GM21619 (cell line): Measurements from ENCODE around the gene SRGAP2C.
"Not testable (repeated sequence)": the region's sequence is repeated elsewhere in the genome, so short reads cannot be mapped to it uniquely, and the experiment has no call there.

Experiments used
- ATAC-seq: cut with Tn5 transposase; IDR thresholded peaks from one replicate; pipeline ENCODE4 v1.9.1; 2021; ENCODE audit not compliant: unreplicated experiment

The SRGAP2C gene

DNA sequence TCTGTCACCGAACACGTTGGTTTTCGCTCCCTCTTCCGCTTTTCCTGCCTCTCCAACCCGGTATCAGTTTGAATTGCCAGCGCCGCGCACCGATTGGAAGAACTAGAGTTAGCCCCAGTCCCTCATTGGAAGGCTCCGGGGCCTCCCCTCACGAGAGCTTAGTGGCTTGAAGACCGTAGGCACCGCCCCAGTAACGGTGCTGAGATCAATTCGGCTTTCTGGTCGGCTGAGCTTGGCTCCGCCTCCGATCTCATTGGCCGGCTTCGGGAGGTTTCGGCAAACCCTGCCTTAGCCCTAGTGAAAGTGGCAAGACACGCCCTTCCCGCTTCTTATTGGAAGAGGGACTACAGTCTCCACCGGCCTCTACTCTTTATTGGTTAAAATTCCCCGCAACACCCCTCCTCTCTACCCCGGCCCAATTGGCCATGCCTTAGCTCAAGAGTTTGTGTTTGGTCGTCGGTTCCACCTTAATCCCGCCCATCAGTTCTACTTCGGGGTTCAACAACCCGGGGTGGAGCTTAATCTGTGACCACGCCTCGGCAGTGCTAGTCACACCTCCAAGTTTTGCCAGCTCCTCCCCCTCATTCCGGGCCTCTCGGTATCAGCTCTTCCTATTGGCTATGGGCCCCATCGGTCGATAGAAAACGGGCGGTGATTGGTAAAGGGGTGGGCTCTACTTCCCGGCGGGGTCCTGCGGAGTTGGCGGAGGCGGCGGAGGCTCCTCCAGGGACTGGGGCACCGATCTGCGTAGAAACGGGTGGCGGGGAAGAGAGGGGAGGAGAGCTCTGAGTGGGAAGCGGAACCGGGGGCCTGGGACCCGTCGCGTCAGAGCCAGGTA lies at the start of gene SRGAP2C, which contains the start of gene FAM72B:
SRGAP2C (plus strand) TSS at position 686 of the 838 bp plus-strand sequence. CDS start 2,472 bp downstream, outside the sequence.
FAM72B (minus strand) TSS at position 51 of the 838 bp plus-strand sequence. CDS start 851 bp downstream, outside the sequence.
- ATAC-seq: peak; percentile 82

DNA sequence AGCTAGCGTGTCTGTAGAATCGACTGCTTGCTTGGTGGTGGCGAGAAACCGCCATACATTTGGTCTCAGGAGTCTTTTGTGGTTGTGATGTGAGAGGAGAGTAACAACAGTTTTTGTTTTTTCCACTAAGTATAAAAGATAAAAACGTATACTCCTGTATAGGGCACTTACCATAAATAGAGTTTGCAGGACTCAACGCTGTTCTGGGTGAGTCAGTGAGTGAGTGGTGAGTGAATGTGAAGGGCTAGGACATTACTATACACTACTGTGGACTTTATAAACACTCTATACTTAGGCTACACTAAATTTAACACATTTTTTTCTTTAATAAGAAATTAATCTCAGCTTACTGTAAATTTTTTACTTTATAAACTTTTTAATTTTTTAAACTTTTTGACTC lies 44.4 kb upstream of the SRGAP2C start:
- ATAC-seq: not testable (repeated sequence)

DNA sequence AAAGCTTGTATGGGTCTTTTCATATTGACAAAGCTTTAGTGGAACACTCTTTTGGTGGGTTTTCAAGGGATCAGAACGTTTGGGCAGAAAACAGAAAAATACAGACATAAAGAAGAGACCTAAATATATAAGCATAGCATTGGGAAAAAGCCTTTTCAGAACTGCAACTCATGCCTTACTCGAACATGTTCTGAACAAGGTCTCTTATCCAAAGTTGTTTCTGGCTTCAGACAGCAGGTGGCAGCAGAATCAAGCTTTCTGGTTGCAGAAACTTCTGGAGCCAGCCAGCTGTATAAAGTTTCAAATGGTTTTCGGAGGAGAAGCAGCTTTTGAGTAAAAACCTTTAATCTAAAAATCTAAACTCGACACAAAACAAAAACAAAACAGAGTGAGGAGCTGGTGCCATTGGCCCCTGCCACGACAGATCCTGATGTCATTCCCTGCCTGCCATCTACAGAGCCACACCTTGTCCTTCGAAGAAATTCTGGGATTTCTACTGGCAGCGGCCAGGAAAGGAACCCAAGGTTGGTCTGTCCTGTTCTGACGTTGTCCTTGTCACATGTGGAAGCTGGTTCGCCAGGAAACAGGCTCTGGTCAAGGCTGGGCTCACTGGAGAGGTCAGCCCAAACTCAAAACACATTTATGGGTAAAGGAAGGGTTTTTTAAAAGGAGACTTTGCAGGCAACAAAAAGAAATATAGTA lies 36.1 kb upstream of the SRGAP2C start:
- ATAC-seq: not testable (repeated sequence)

DNA sequence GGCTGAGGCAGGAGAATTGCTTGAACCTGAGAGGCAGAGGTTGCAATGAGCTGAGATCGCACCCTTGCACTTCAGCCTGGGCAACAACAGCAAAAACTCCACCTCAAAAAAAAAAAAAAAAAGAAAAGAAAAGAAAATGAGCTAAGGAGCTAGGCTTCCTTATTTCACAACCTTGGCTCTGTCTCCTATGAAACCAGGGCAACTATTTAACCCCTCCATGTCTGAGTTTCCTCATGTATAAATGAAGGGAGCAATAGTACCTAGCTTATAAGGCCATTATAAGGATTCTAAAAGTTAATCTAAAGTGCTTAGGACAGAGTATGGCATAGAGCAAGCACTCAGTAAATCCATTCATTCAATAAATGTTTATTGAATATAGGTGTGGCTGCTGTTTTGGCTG lies 33.5 kb upstream of the SRGAP2C start:
- ATAC-seq: not testable (repeated sequence)

DNA sequence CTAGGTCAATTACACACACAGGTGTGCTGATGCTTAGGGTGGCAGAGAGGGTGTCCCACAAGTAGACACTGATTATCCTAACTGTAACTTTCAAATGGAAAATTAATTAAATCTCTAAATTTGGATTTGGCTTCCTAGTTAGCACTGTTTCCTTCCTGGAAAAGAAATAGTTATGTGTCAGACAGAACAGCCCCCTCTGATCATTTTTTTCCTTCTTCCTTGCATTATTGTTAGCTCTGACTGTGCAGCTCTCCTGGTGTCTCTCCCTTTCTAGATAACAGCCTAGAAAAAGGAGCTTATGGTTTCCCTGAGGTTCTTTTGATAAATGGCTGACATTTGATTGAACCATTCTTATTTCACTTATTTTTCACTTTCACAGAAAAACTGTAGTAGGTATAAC lies 32.0 kb upstream of the SRGAP2C start:
- not testable (repeated sequence) for ATAC-seq

DNA sequence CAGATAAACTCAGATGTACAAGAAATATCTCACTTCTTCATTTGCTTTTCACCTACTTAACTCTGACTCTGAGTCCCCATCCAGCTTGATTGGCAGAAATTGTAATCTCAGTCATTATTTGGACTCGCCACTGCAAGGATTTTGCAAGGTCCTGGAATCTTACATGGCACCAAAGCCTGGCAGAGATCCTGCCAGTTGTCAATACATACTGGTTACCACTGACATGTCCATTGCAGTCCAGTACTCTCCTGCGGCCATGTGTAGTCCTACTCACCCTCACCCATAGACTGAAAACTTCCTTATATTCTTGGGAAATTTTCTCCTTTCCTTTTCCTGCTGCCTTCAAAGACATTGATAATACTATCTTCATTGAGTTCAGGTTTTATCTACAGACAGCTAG lies 30.0 kb upstream of the SRGAP2C start:
- not testable (repeated sequence) for ATAC-seq

DNA sequence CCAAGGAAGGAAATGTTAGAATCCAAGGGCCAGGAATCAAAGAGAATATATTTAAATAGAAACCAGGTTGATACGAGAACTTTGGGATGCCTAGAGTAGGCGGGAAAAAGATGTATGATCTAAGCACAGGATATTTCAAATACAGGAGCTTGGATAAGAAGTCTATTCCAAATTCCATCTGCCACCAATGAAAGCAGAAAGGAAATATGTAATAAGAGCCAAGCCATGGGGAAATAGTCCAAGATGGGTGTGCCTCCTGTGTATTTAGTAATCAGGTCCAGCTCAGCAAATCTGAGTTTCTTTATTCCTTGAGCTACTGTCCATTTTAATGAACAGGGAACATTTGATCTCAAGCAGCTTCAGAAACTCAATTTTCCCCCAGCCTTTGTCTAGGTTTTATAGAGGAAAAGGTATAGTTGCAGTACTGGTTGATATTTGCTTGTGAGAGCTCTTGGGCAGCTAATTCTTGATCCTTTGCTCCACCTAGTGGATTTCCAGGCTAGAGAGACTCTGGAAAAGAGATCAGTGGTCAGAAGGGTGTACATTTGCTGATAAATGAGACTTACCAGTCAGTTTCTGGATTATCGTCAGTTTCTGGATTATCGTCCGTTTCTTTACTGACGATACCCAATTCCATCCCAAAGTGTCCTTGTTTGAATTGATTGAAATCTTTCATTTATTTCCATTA lies 29.0 kb upstream of the SRGAP2C start:
- ATAC-seq: not testable (repeated sequence)

DNA sequence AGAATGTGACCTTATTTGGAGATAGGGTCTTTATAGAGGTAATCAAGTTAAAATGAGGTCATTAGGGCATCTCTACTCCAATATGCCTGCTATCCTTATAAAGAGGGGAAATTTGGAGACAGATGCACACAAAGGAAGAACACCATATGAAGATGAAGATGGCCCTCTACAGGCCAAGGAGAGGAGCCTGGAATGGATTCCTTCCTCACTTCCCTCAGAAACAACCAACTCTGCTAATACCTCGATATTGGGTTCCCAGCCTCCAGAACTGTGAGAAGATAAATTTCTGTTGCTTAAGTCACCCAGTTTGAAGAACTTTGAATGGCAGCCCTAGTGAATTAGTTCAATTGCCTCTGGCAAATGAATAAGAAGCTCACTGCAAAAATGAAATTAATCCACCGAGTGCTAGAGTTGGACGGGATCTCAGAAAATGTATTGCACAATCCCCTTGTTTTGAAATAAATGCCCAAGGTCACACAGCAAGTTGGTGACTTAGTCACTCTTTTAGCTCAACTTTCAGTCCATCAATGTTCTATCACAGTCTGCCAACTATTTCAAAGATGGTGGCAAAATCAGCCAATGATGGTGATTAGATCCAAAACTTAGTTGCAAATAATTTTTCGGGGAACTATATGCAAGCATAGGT lies 27.7 kb upstream of the SRGAP2C start:
- ATAC-seq: not testable (repeated sequence)

DNA sequence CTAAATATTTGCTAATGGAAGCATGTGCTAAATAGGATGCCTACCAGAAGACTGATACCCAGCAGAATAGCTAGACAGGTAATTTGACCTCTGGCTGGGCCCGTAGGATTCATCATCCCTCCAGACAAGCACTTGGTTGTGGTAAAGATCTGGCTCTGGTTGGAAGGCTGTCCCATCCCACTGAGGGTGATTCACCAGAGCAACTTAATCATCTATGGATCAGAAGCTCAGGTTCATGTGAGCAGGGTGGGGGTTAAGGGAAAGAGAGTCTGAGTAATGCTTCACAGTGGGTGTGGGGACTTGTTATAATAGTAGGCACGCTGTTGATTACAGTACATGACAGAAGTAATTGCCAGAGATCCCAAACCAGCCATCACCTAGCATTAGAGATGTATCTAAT lies 27.2 kb upstream of the SRGAP2C start:
- not testable (repeated sequence) for ATAC-seq

DNA sequence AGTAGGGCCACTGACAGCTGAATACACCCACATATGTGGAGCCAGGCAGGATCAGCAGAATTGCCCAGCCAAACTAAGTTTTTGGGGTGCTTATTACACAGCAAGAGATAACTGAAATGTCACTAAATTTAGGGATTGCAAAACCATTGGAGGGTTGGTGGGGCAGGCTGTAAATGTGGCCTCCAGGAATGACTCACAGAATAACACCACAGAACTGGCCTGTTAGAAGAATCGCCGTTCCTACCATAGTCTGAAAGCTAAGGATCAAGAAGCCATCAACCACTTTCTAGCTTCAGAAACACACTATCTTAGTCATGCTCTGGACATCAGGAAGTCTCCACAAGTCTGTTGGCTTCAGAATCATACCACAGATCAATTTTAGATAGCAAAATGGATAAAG lies 24.7 kb upstream of the SRGAP2C start:
- ATAC-seq: not testable (repeated sequence)

DNA sequence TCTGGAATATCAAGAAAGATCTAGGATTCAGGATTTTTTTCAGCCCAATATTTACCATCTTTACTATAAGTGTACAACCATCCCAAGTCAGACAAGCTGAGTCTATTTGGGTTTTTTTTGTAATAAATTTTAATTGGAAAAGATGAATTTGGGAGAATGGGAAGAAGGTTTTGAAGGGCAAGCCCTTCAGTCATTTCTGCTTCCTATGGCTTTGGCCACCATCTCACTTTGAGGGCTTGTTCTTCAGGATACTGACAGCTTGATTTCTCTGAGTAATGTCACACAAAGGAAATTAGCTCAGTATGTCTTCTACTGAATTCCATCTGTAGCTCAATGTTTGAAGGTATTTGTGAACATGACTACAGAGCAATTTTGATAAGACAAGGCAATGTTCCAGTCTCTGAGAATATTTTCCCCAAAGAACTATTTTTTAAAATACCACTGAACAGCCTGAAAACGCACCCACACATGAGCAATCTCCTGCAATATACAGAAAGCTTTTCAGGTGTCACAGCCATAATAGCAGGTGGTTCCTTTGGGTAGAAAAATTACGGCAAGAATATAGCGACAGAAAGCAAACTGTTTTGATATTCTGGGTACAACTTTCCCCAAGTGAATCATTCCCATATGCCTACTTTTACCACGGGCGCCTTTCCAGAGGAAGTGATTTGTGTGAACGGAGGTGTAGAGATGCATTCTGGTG lies 23.4 kb upstream of the SRGAP2C start:
- not testable (repeated sequence) for ATAC-seq

DNA sequence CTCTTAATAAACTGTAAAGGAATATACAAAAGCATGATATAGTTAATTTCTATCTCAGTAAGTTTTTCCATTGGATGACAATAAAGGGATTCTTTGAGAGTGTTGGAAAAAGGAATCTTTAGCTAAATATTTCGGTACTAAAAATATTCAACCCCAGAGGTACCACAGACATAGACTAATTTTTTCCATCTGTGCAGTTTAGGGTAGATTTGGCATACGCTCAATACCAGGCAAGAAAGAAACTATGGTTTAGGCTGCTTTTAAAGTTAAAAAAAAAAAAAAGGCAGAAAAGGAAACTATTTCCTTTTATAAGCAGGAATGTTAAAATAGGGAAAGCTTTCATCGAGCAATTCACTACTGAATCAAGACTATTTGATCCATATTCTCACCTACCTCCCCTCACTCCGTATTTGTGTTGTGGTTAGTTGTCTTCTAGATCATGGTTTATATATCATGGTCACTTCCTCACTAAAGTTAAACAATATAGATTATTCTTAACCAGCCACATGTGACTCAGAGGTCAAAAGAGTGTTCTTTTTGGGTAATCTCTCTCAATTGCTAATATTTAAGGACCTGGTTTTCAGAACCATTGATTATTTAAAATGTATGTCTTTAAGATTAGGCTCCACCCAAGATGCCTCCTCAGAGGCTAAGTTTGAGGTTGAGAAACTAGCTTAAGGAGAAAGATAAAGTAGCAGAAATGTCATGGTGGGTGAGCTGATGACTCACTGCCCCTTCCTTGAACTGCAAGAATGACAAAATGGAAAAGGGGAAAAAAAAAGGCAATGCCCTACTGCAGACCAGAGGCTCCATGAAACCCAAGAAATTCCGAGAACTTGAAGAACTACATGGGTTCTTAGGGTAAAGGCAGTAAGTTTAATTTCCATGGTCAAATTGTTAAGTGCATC lies 20.7 kb upstream of the SRGAP2C start:
- not testable (repeated sequence) for ATAC-seq

DNA sequence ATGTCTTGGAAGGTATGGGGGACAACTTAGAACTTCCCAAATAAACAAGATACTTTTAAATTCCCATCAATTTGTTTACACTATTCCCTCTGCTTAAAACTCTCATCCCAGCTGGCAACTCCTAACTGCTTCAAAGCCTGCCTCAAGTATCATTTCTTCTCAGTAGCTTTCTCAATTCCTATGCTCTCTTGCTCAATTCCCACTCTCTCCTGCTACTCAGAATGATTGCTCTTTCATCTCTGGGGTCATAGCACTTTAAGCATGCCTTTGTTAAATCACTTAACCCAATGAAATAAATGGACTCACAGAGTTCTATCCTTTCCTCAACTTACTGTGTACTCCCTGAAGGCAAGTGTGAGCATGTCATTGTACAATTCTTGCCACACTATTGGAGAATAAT lies 19.5 kb upstream of the SRGAP2C start:
- not testable (repeated sequence) for ATAC-seq

DNA sequence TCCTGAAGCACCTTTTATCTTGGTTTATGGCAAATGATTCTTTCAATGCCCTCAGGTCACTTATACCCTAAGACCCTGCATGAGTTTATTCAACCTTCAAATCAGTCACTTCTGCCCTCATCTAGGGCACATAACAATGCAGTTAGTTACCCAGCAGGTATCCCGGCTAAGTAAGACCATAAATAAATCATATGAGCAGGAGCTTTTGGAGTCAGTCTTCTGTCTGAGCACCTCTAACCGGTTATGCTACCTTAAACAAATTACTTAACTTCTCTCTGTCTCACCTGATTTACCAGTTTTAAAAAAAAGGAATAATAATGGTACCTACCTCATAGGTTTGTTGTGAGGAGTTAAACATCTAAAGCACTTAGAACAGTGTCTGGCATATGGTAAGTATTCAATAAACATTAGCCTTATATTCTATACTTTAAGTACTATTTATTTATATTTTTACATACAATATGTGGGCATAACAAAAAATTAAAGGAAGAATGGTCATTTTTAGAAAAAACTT lies 17.5 kb upstream of the SRGAP2C start:
- not testable (repeated sequence) for ATAC-seq

DNA sequence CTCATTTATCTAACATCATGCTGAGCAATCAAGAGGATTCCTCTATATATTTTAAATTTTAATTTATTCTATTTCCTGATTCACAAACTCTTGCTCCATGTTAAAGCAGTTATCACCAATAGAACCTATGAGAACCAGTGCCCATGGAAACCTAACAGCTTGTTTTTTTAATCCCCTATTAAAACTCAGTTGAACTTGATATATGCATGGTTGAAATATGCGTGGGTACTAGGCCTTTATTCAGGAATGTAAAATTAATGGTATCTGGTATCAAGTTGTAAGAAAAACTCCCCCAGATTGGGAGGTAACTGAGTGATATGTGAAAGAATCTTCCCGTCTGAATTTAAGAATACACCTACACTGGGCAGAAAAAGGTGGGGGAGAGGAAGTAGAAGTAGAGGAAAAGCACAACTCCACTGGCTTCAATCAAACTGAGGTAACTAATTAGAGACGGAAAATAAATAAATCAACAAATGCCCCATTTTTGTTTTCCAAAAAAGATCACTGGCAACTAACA lies 16.6 kb upstream of the SRGAP2C start:
- not testable (repeated sequence) for ATAC-seq

DNA sequence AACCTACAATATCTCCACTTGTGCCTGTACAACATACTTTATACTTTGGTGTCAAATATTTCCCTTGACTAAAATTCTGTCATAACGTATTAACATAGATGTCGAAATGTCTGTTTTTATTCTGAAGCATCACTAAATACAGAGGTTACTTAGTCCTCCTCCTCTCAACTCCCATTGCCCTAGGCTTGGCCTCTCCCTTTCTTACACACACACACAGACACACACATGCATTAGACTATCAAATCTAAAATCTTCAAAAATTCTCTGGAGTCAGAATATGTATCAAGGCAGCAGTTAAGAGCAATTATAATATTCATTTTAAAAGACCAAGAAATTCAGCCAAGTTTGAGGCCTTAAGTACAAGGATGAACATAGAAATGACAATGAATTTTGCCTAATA lies 8.1 kb upstream of the SRGAP2C start:
- ATAC-seq: not testable (repeated sequence)

DNA sequence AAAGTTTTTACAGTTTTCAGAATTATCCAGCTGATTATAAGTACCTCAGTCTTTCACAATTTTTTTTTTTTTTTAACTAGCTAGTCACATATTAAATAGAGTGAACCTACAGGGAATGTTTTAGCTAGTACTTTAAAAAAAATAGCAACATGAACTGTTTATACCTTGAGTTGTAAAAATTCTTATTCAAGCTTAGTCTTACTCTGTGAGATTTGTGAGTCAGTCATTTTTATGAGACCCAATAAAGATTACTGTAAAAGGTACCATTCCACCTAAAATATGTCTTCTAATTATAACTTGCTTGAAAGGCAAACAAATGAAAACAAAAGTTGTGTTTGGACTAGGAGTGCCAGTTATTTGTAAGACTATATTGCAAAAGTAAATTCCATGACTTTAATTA lies 6.6 kb upstream of the SRGAP2C start:
- not testable (repeated sequence) for ATAC-seq

DNA sequence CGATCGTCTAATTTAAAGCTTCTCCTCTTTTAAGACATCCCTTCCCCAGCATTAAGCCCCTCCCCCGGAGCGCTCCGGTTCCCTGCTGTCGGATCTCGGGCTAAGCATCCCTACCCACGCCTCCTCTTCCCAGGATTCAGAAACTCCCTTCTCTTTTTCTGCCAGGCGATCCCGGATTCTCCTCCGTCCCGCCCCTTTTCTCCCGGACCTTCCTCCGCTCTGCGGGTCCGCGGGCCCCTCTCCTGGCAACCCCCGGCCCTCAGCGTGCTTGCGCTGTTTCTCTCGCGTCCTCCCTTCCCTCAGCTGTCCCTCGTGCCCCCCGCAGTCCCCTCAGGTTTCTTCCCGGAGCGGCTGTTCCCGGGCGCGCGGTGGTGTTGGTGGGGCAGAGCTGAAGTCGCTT lies 908 bp upstream of the SRGAP2C start:
- not testable (repeated sequence) for ATAC-seq
